T-helper 2 cell treated with Interferon-gamma antibody and Interleukin-4, amounts not matched to agents 100 ng/mL and 5 ng/mL, for 36 hours (primary cell): ENCODE data around the gene NT5DC3. TPM values are rescaled to one million over a fixed set of nuclear protein-coding genes. Genes with fewer than 3 reads are reported as not detected.
"Not testable (repeated sequence)": the region's sequence is repeated elsewhere in the genome, so short reads cannot be mapped to it uniquely, and the experiment has no call there.

Experiments
- intact Hi-C: fragments of 100-400 bp; cut with micrococcal nuclease; formaldehyde crosslinking; loops from one replicate; pipeline ENCODE4 v1.15.1; 2023
- total RNA-seq: library from RNA; stranded (reverse); gene quantifications from 2 replicates; pipeline ENCODE4 v1.2.3, GENCODE V29; 2022

The NT5DC3 gene
- total RNA-seq, 1 donor from 2014 or later, result 5.4 TPM

- intact Hi-C loops, result no loop called here
Observed at GRCh38 chr12:103810111-103810510, 30.9 kb downstream of the NT5DC3 start.

- intact Hi-C loops, result not testable (repeated sequence)
Observed at GRCh38 chr12:103809639-103810038, 31.4 kb downstream of the NT5DC3 start.

- intact Hi-C loops, result no loop called here
Observed at GRCh38 chr12:103809154-103809553, 31.9 kb downstream of the NT5DC3 start.

- intact Hi-C loops, result no loop called here
Observed at GRCh38 chr12:103808239-103808880, 32.7 kb downstream of the NT5DC3 start.

GRCh38 chr12:103807561-103808238, 33.3 kb downstream of the NT5DC3 start:
- intact Hi-C loops, result no loop called here

- intact Hi-C loops, result no loop called here
Observed at GRCh38 chr12:103806803-103807202, 34.2 kb downstream of the NT5DC3 start.

- intact Hi-C loops, result no loop called here
Observed at GRCh38 chr12:103805655-103806360, 35.2 kb downstream of the NT5DC3 start.

GRCh38 chr12:103803847-103804246, 37.2 kb downstream of the NT5DC3 start:
- intact Hi-C loops, result no loop called here

- intact Hi-C loops, result no loop called here
Observed at GRCh38 chr12:103802586-103802886, 38.5 kb downstream of the NT5DC3 start.

GRCh38 chr12:103801709-103802585, 39.1 kb downstream of the NT5DC3 start:
- intact Hi-C loops, result no loop called here

- intact Hi-C loops, result no loop called here
Observed at GRCh38 chr12:103799857-103800771, 40.9 kb downstream of the NT5DC3 start.

GRCh38 chr12:103799504-103799856, 41.6 kb downstream of the NT5DC3 start:
- intact Hi-C loops, result no loop called here

- intact Hi-C loops, result no loop called here
Observed at GRCh38 chr12:103798586-103798985, 42.4 kb downstream of the NT5DC3 start.

- intact Hi-C loops, result no loop called here
Observed at GRCh38 chr12:103794309-103795213, 46.5 kb downstream of the NT5DC3 start.

- intact Hi-C loops, result no loop called here
Observed at GRCh38 chr12:103793512-103794045, 47.5 kb downstream of the NT5DC3 start.

GRCh38 chr12:103793046-103793445, 48.0 kb downstream of the NT5DC3 start:
- intact Hi-C loops, result no loop called here

GRCh38 chr12:103791350-103791920, 49.6 kb downstream of the NT5DC3 start:
- intact Hi-C loops, result no loop called here

GRCh38 chr12:103786201-103786600, 54.8 kb downstream of the NT5DC3 start:
- intact Hi-C loops, result no loop called here
